ENCODE measurements around the gene DACT1. TPM values are rescaled to one million over a fixed set of nuclear protein-coding genes. Genes with fewer than 3 reads are reported as not detected.

Gene DACT1
- total and polyA plus RNA-seq, 12 donors = 1.1 to 5.5 (median 2.2) TPM

DNA sequence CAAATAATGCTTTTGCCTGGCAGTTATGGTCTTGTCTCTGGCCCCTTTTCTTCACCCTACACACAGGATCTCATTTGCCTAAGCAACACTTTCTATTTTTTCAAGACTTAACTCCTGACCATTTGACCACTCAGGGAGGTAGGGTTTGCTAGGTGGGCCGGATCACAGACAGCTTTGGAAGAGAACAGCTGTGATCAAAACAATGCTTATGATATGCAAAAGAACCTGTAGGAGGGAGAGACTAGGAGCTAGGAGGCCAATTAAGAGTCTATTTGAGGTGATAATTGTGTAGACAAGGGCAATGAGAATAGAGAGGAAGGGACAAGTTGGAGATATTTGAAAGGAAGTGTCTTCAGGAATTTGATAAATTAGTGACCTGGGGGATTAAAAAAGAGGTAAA is 12.3 kb upstream of the DACT1 start:
- intact Hi-C loops (cut with DNase I) = no loop called here
- ATAC-seq (no peak), DNase-seq (no peak)
- Histone ChIP-seq H3K27me3 (no peaks in the 10 kb centered on the region), H3K27ac (no peak overlapping the region), H3K36me3 (no peaks in the 10 kb centered on the region), H3K9me3 (no peaks in the 10 kb centered on the region), H3K4me1 (no peaks in the 10 kb centered on the region), H3K4me3 (no peak overlapping the region)
- WGBS, 2 donors = 73 to 90% methylated on average over 1 of the region's 1 CpG
- TF ChIP-seq, protein P1, sequence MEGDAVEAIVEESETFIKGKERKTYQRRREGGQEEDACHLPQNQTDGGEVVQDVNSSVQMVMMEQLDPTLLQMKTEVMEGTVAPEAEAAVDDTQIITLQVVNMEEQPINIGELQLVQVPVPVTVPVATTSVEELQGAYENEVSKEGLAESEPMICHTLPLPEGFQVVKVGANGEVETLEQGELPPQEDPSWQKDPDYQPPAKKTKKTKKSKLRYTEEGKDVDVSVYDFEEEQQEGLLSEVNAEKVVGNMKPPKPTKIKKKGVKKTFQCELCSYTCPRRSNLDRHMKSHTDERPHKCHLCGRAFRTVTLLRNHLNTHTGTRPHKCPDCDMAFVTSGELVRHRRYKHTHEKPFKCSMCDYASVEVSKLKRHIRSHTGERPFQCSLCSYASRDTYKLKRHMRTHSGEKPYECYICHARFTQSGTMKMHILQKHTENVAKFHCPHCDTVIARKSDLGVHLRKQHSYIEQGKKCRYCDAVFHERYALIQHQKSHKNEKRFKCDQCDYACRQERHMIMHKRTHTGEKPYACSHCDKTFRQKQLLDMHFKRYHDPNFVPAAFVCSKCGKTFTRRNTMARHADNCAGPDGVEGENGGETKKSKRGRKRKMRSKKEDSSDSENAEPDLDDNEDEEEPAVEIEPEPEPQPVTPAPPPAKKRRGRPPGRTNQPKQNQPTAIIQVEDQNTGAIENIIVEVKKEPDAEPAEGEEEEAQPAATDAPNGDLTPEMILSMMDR (IDR thresholded peaks at IDR 0.05) = no peak

DNA sequence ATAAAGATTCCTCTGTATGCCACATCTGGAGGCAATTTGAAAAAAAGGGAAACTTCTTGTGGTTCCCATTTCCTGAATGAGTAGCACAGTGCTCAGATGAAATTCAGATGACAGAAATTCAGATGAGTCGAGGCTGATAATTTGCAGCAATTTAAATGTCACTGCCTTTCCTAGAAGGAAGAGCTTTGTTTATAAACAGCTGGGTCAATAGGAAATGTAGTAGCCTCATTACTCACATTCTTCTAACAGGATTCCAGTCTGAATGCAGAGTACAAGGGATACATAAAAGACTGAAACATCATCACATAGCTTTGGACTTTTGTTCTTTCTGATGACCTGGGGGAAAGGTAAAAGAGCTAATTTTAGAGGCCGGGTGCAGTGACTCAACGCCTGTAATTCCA is 11.3 kb upstream of the DACT1 start:
- intact Hi-C loops (cut with DNase I) = no loop called here
- 52 to 64% methylated on average over 3 of the region's 3 CpGs for WGBS, 2 donors
- DNase-seq (no peak), ATAC-seq (no peak)
- H3K27me3 ChIP-seq = peaks cover 0 to 6% (median 0%) of the 10 kb centered on the region in 7 donors
- no peaks in the 10 kb centered on the region for H3K36me3 ChIP-seq
- no peak overlapping the region for H3K4me3 ChIP-seq
- no peak overlapping the region for H3K27ac ChIP-seq
- no peaks in the 10 kb centered on the region for H3K9me3 ChIP-seq
- no peaks in the 10 kb centered on the region for H3K4me1 ChIP-seq
- TF ChIP-seq, protein P1 (IDR thresholded peaks at IDR 0.05) = no peak

DNA sequence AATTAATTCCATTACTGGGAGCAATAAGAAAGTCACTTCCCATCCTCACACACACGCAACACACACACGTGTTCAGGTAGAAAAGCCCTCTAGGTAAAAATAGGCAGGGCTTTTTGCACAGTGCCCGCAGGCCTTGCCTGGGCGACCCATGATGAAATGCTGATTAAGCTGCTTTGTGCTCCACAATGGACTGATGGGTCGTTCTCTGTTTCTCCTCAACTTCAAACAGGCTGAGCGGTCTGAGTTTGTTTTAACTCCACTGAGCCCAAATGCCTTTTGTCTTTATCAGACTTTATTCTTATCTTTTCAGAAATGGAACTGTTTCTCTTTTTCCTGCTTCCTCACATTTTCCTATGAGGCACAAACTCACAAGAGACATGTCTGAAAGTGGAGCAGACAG is 9.4 kb upstream of the DACT1 start:
- intact Hi-C loops (cut with DNase I) = no loop called here
- DNase-seq (no peak), ATAC-seq (no peak)
- H3K27ac ChIP-seq = no peak overlapping the region
- H3K36me3 ChIP-seq = no peaks in the 10 kb centered on the region
- no peaks in the 10 kb centered on the region for H3K4me1 ChIP-seq
- peaks cover 0 to 12% (median 0%) of the 10 kb centered on the region in 7 donors for H3K27me3 ChIP-seq
- TF ChIP-seq, protein P1 (IDR thresholded peaks at IDR 0.05) = no peak
- no peaks in the 10 kb centered on the region for H3K9me3 ChIP-seq
- H3K4me3 ChIP-seq = no peak overlapping the region
- 66% methylated on average over 6 of the region's 6 CpGs for WGBS, 2 donors

DNA sequence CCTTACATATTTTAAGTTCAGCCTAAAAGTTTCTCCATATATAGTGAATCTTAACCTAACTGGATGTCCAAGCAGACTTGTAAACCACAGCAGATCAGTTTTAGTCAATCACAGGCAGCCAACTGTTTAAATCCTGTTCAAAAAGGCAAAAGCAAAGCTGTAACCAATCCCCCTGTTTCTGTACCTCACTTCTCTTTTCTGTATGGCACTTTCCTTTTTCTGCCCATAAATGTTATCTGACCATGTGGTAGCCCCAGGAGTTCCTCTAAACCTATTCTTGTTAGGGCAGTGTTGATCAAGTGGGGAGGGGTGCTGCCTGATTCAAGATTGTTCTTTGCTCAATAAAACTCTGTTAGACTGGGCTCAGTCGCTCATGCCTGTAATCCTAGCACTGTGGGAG is 8.5 kb upstream of the DACT1 start:
- H3K27me3 ChIP-seq = peaks cover 0 to 12% (median 0%) of the 10 kb centered on the region in 7 donors
- H3K27ac ChIP-seq = no peak overlapping the region
- WGBS, 2 donors = 69 to 76% methylated on average over 1 of the region's 1 CpG
- H3K4me1 ChIP-seq = no peaks in the 10 kb centered on the region
- no peak overlapping the region for H3K4me3 ChIP-seq
- TF ChIP-seq, protein P1 (IDR thresholded peaks at IDR 0.05) = no peak
- no peak for DNase-seq
- H3K9me3 ChIP-seq = no peaks in the 10 kb centered on the region
- no peaks in the 10 kb centered on the region for H3K36me3 ChIP-seq
- no peak for ATAC-seq
- intact Hi-C loops (cut with DNase I) = no loop called here

Data from heart right ventricle (tissue), 16 donors.